Mesenteric fat pad (tissue), 1 donor: ENCODE data around the gene PHF21B. TPM values are rescaled to one million over a fixed set of nuclear protein-coding genes. Genes with fewer than 3 reads are reported as not detected.

ENCODE experiments used
- DNase-seq: peaks from one replicate; pipeline ENCODE4 v3.0.0-alpha.2; 2020; ENCODE audit warnings: low spot score
- total RNA-seq: library from RNA; stranded (reverse); fragmentation: NEBNext Ultra II Directional; extraction: Animal tissue kit (Norgen Biotek cat#: 25700); gene quantifications from one replicate; pipeline ENCODE4 v1.2.1, GENCODE V29; 2021
- donor health status: DM: yes; HTN: yes; CAD: no.

PHF21B gene
- total RNA-seq, 1 donor from 2014 or later: not detected

GRCh38 chr22:44847380-44847779 is 162.4 kb downstream of the PHF21B start:
- DNase-seq: no peak

DNA sequence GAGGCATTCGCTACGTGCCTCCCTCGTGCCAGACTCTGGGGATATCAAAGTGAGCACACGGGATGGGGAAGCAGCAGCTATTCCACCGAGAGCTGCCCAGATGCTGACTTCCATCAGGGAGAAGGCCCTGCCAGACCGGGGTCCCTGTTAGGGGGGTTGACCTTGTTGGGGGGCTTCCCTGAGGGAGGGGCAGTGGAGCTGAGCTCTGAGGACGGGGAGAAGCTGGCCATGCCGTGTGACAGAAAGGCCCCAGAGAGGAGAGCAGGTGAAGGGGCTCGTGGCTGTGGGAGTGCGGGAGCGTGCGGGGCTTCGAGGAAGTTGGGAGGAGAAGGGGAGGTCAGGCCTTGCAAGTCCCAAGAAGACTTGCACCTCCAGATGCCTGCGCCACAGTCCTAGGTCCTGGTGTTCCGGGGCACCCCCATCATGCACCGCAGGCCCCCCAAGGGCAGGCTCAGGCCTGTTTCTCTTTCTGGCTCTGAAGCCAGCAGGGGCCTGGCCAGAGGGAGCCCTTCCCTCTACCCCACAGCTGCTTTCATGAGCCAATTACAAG is 163.0 kb downstream of the PHF21B start:
- no peak for DNase-seq

- DNase-seq: no peak
Measured at GRCh38 chr22:44845796-44846720, 163.7 kb downstream of the PHF21B start.

- no peak for DNase-seq
Measured at GRCh38 chr22:44845191-44845590, 164.6 kb downstream of the PHF21B start.

- no peak for DNase-seq
Measured at GRCh38 chr22:44842417-44842816, 167.4 kb downstream of the PHF21B start.

GRCh38 chr22:44840611-44841322 is 169.0 kb downstream of the PHF21B start:
- DNase-seq: no peak

- DNase-seq: no peak
Measured at GRCh38 chr22:44839721-44840120, 170.1 kb downstream of the PHF21B start.

- no peak for DNase-seq
Measured at GRCh38 chr22:44839061-44839460, 170.7 kb downstream of the PHF21B start.

DNA sequence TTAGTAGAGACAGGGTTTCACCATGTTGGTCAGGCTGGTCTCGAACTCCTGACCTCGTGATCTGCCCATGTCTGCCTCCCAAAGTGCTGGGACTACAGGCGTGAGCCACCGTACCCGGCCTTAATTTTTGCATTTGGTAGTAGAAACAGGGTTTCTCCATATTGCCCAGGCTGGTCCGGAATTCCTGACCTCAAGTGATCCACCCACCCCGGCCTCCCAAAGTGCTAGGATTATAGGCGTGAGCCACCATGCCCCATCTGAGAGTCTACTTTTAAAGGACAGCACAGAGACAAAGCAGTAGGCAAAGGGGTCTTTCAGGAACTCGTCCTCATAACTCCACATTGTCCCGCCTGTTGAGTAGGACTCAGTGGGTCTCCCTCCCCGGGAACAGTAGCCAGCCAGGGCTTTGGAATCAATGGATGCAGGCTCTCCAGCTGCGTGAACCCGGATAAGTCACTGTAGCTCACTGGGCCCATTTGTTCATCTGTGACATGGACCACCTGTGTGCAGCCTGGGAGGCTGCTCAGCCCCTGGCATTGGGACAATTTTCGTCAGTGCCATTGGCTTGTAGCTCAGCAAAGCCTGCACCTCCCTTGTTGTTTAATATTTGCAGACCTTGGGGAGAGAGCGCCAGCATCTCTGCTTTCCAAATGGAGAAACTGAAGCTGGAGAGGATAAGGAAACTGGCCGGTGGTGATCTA is 171.3 kb downstream of the PHF21B start:
- DNase-seq: no peak

- DNase-seq: no peak
Measured at GRCh38 chr22:44837481-44837880, 172.3 kb downstream of the PHF21B start.

DNA sequence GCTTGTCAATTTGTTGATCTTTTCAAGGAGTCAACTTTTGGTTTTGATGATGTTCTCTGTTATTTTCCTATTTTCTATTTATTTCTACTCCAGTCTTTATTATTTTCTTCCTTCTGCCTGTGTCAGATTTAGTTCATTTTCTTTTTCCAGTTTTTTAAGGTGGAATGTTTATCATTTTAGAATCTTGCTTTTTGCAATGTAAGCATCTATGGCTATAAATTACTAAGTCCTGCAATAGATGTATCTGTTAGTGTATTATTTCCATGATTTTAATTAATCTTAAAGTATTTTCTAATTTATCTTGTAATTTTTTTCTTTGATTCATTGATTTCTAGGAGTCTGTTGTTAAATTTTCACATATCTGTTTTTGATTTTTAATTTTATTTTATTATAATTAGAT is 175.7 kb downstream of the PHF21B start:
- no peak for DNase-seq

DNA sequence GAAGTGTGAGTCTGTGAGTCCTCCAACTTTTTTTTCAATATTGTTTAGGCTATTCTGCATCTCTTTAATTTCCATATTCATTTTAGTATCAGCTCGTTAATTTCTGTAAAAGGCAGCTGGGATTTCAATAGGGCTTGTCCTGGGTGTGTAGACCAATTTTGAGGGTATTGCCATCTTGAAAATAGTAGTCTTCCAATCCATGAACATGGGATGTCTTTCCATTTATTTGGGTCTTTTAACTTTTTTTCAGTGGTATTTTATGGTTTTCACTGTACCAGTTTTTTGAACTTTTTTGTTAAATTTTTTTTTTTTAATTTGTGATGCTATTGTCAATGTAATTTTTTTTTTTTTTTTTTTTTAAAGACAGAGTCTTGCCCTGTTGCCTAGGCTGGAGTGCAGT is 177.9 kb downstream of the PHF21B start:
- DNase-seq: no peak

Other genes starting within 250 kb of the PHF21B start
- 58.0 TPM for gene NUP50, start 153.9 kb upstream of the PHF21B start, total RNA-seq
- 65.7 TPM for gene KIAA0930, start 230.9 kb upstream of the PHF21B start, total RNA-seq